ENCODE results near the gene MASTL.
A peak's percentile ranks its signal among the peaks of the same experiment; 100 is the strongest.

Gene MASTL

GRCh38 chr10:27192284-27192683, 37.1 kb downstream of the MASTL start:
- H3K4me1 ChIP-seq (ENCODE audit: control insufficient read depth in 1 of 2, insufficient read depth in 1 of 2, low read depth in 1 of 2, low read length in 1 of 2), result no peaks in the 10 kb centered on the region
- H3K4me3 ChIP-seq (ENCODE audit: low read depth in 1 of 2, low read length in 1 of 2), result no peak overlapping the region
- H3K36me3 ChIP-seq, result peaks cover 32% of the 10 kb centered on the region
- H3K27me3 ChIP-seq, result no peaks in the 10 kb centered on the region
- no peaks in the 10 kb centered on the region for H3K9me3 ChIP-seq
- no peak overlapping the region for H3K27ac ChIP-seq
- no peak for TF ChIP-seq CTCF (IDR thresholded peaks at IDR 0.05)

- Histone ChIP-seq H3K27me3 (no peaks in the 10 kb centered on the region), H3K4me1 (ENCODE audit: control insufficient read depth in 1 of 2, insufficient read depth in 1 of 2, low read depth in 1 of 2, low read length in 1 of 2) (no peaks in the 10 kb centered on the region), H3K36me3 (peaks cover 82% of the 10 kb centered on the region), H3K27ac (no peak overlapping the region), H3K4me3 (ENCODE audit: low read depth in 1 of 2, low read length in 1 of 2) (no peak overlapping the region), H3K9me3 (no peaks in the 10 kb centered on the region)
- no peak for TF ChIP-seq CTCF (IDR thresholded peaks at IDR 0.05)
Observed at GRCh38 chr10:27197980-27198620, 42.9 kb downstream of the MASTL start.

GRCh38 chr10:27203806-27204205, 48.7 kb downstream of the MASTL start:
- Histone ChIP-seq H3K4me3 (ENCODE audit: low read depth in 1 of 2, low read length in 1 of 2) (no peak overlapping the region), H3K36me3 (peaks cover 98% of the 10 kb centered on the region), H3K27ac (no peak overlapping the region), H3K9me3 (no peaks in the 10 kb centered on the region), H3K27me3 (no peaks in the 10 kb centered on the region), H3K4me1 (ENCODE audit: control insufficient read depth in 1 of 2, insufficient read depth in 1 of 2, low read depth in 1 of 2, low read length in 1 of 2) (no peaks in the 10 kb centered on the region)
- no peak for TF ChIP-seq CTCF (IDR thresholded peaks at IDR 0.05)

- no peaks in the 10 kb centered on the region for H3K27me3 ChIP-seq
- no peaks in the 10 kb centered on the region for H3K9me3 ChIP-seq
- H3K36me3 ChIP-seq, result peaks cover 99% of the 10 kb centered on the region
- no peaks in the 10 kb centered on the region for H3K4me1 ChIP-seq (ENCODE audit: control insufficient read depth in 1 of 2, insufficient read depth in 1 of 2, low read depth in 1 of 2, low read length in 1 of 2)
- no peak overlapping the region for H3K4me3 ChIP-seq (ENCODE audit: low read depth in 1 of 2, low read length in 1 of 2)
- no peak for TF ChIP-seq CTCF (IDR thresholded peaks at IDR 0.05)
- H3K27ac ChIP-seq, result no peak overlapping the region
Observed at GRCh38 chr10:27207350-27207749, 52.2 kb downstream of the MASTL start.

- H3K4me3 ChIP-seq (ENCODE audit: low read depth in 1 of 2, low read length in 1 of 2), result no peak overlapping the region
- no peaks in the 10 kb centered on the region for H3K4me1 ChIP-seq (ENCODE audit: control insufficient read depth in 1 of 2, insufficient read depth in 1 of 2, low read depth in 1 of 2, low read length in 1 of 2)
- H3K27ac ChIP-seq, result no peak overlapping the region
- no peaks in the 10 kb centered on the region for H3K9me3 ChIP-seq
- H3K27me3 ChIP-seq, result no peaks in the 10 kb centered on the region
- peak; percentile 36 for TF ChIP-seq CTCF (IDR thresholded peaks at IDR 0.05)
- peaks cover 47% of the 10 kb centered on the region for H3K36me3 ChIP-seq
Observed at GRCh38 chr10:27223964-27224363, 68.8 kb downstream of the MASTL start.
